Measurements from ENCODE around the gene ASPN.

Gene ASPN

DNA sequence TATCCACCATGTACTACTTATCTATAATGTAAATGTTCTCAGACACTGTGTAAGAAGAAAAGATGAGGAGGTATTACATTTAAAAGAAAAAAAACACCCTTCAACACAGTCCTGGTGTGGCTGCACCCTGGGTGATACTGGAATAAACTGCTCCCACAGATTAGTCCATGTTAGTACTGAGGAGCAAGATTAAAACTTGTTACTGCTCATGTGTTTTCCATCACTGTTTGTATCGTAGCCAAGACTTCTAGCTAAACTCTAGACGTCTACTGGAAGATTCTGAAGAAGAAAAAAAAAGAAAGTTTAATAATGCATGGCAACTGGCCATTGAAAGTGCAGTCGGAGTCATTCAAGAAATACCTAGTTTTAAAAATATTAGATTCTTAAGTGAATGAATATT is at the start of gene ASPN:
Gene ASPN, minus strand, starts transcription at position 178 of the 400 bp plus-strand sequence.
- no peak for DNase-seq (ENCODE audit: low read depth)

DNA sequence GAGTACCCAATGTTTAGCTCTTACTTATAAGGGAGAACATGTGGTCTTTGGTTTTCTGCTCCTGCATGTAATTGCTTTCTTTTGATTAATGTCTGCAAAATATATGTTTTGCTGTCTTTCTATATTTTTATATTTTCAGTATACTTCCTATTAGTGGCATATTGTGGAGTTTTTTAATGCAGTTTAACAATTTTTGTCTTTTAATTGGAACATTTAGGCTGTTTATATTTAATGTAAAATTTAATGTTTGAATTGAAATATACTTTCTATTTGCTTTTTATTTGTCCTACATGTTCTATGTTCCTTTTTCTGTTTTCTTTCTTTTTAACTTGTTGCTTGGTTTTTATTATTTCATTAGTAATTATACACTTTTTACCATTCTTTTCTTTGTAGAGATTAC is 48.6 kb upstream of the ASPN start:
- DNase-seq (ENCODE audit: low read depth), result no peak

DNA sequence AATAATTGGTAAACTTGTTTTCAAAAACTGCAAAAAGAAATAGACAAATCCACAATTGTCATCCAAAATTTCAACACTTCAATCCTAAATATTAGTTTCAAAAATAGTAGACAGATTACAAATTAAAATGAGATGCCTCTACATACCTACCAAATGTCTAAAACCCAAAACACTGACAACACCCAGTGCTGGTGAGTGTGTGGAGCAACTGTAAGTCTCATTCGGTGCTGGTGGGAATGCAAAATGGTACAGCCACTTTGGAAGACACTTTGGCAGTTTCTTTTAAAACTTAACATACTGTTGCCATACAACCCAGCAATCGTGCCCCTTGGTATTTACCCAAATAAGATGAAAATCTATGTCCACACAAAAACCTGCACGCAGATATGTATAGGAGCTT is 46.8 kb upstream of the ASPN start:
- no peak for DNase-seq (ENCODE audit: low read depth)

DNA sequence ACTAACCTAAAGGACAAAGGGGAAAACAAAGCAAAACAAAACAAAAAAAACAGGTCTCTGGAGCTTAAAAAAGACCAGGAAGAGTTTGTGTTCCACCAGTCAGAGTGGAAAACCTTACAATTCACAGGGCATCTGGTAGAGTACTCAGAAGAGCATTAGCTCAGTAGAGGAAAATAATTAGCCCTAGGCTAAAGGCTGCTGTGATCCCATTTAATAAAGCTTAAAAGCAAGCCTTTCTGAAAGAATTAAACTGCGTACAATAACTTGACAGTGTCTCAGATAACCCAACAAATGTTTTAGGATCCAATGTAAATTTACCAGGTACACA is 46.2 kb upstream of the ASPN start:
- DNase-seq (ENCODE audit: low read depth), result no peak

DNA sequence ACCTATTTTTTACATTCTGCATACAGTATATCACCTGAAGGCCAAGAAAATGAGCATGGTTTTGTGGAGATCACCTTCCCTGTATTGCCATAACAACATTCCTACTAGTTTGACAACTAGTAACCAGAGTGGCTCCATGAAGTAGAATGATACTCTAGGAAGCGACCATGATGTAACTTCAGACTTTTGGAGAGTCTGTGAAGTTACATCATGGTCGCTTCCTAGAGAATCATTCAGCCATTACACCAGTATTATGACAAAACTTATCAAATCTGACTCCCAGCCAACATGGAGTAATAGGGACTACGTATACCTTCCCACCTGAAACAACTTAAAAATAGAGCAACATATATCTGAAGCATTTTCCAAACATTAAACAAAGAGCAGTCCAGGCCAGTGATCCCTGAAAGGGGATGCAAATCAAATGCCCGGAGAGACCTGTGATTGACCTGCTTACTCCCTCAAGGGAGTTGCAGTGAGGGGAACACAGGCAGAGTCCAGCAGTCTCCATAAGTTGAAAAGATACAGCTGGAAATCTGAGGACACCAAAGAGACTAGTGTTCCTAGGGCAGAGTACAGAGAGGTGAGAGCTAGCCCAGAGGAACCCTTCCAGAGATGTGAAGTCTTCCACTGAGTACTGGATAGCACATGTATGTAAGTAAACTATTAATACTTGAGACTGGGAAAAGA is 45.7 kb upstream of the ASPN start:
- no peak for DNase-seq (ENCODE audit: low read depth)

DNA sequence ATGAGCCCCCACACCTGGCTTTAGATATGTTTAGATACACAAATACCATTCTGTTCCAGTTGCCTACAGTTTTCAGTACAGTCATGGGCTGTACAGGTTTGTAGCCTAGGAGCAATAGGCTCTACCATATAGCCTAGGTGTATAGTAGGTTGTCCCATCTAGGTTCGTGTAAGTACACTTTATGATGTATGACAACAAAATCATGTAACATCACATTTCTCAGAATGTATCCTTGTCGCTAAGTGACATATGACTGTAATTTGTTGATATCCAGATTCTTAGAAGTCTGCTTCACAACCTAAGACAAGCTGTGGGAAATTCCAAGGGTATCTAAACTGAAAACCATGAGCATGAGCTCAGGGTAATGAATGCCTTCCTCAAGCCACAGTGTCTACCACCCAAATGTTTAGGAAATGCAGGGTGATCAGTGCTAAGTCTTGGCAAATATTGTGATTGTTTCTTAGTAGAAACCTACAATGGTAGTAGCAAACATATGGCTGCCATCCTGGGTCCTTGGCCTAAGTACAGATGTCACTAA is 45.1 kb upstream of the ASPN start:
- no peak for DNase-seq (ENCODE audit: low read depth)

DNA sequence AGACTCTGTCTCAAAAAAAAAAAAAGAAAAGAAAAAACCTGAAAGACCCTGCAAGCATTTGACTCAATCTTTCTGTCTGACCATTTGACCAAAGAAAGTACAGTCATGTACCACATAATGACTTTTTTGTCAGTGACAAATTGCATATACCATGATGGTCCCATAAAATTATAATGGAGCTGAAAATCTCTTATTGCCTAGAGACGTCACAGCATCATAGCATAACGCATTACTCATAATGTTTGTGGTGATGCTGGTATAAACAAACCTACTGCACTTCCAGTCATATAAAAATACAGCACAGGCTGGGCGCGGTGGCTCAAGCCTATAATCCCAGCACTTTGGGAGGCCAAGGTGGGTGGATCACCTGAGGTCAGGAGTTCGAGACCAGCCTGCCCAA is 43.0 kb upstream of the ASPN start:
- peak; percentile 94 for DNase-seq (ENCODE audit: low read depth)

DNA sequence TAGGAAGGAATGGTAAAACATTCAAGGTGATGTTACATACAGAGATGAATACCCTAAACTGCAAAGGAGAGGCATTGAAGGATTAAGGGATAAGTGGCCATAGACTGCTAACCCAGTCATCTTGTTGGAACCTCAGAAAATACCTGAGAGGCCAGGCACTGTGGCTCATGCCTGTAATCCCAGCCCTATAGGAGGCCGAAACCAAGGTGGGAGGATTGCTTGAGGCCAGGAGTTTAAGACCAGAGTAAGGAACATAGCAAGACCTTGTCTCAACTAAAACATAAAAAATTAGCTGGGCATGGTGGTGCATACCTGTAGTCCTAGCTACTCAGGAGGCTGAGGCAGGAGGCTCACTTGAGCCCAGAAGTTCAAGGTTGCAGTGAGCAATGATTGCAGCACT is 42.6 kb upstream of the ASPN start:
- DNase-seq (ENCODE audit: low read depth), result no peak

DNA sequence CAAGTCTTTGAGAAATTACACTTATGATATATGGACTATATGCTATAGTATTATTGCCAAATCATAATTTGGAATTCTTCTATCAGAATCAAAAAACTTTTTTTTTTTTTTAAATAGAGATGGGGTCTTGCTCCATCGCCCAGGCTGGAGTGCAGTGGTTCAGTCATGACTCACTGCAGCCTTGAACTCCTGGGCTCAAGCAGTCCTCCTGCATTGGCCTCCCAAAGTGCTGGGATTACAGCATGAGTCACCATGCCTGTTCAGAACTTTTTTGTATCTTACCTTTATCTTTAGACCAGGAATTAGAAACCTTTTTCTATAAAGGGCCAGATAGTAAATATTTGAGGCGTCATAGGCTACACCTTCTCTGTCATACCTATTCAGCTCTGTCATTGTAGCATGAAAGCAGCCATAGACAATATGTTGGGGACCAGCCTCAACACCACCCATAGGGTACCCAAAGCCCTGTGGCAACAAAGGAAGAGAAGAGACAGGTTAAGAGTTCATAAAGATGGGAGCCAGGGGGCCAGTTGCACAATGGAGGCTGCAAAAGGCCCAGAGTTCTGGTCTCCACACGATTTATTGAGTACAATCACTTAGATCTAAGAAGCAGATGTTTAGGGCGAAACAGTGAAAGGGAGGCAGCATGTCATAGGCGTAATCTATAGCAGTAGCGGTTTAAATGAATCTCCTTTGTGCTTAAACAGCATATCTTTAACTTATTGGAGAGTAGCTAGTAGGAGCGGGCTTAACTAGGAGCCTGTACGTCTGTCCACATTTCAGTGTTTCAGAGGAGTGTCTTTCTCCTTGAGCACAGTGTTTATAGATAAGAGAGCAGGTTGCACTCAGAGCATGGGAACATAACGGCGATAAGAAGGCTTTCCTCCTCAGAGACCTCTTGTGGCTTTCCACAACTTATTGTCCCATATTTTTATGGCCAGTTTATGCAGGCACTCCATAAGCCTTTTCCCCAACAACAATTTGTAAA is 41.0 kb upstream of the ASPN start:
- peak; percentile 48 for DNase-seq (ENCODE audit: low read depth)

DNA sequence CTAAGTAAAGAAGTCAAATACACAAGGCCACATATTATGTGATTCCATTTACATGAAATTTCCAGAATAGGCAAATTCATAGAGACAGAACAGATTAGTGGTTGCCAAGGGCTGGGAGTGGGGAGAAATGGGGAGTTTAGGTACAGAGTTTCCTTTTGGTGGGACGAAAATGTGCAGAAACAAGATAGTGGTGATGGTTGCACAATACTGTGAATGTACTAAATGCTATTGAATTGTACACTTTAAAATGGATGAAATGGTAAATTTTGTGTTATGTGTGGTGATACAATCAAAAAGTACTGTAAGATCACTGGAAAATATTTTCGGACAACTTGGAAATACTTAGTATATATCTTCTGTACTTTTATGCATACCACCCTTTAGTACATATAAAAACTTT is 38.5 kb upstream of the ASPN start:
- no peak for DNase-seq (ENCODE audit: low read depth)

DNA sequence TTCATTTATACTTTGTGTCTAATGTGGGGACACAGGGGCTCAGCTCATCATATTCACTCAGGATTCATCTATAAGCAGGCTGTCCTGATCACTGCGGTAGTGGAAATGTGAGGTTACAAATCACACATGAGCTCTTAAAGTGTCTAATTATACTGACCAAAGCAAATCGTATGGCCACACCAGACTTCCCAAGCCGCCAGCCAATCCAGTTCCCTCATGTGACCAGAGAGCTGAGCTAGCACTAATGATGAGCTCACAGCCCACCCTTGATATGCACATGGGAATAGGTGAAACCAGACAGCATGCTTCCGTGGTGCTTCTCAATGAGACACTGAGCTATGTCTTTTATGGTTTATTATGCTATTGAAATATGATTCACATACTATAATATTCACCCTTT is 35.9 kb upstream of the ASPN start:
- DNase-seq (ENCODE audit: low read depth), result no peak

DNA sequence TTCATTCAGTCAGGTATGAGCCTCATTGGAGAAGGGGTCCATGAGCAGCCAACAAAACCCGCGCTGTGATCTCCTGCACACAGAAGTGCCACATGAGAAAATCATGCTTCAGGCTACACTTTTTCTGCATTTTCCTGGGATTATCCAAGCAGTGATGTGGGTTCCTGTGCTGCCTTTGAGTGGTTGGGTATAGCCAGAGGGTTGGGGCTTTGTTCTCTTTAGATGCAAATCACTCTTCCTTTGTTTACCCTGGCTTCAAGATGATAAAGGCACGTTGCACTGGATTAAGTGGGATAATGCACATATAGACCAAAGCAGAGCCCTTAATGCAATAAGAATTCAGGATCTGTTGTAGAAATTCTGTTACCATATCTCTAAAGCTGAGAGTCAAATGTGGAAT is 34.7 kb upstream of the ASPN start:
- DNase-seq (ENCODE audit: low read depth), result no peak

DNA sequence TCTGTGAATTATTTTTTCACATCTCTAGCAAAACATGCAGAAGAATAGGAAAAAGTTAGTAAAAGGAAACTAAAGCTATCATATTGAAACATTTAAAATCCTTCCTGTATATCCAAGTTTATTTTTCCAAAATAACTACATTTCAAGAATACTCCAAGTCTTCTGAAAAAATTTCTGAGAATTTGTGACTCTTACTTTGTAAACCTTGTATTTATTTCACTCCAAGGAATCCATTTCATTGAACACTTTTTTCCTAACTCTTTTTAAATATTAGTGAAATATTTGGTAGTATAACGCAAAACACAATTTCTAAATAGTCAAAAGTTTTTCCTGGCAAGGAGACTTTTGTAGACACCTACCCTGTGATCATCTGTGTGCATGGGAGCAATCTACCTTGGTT is 34.2 kb upstream of the ASPN start:
- no peak for DNase-seq (ENCODE audit: low read depth)

DNA sequence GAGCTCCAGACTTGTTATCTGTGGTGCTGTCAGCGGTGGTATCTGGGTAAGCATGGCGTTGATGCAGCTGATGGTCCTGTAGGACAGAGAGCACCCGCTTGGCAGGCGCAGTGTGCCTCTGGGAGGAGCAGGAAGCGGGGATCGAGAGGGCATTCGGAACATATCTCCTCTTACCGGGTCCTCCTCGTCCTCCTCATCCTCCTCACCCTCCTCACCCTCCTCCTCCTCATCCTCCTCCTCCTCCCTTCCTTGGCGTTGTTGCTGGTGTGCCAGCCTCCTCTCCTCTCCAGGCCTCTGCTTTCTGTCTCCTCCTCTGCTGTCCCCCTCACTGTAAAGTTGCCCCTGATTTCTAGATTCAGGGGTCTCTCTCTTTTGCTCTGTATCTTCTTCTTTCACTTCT is 32.3 kb upstream of the ASPN start:
- no peak for DNase-seq (ENCODE audit: low read depth)

DNA sequence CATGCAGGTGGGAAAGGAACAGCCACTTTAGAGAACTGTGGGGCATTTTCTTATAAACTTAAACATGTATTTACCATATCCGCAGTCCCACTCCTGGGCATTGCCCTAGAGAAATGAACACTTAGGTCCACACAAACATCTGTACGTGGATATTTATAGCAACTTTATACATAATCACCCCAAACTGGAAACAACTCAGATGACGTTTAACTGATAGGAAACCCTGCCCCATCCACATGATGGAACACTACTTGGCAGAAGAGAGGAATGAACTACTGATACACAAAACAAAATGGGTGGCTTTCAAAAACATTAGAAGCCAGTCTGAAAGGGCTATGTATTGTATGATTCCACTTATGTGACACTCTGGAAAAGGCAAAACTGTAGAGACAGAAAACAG is 31.0 kb upstream of the ASPN start:
- no peak for DNase-seq (ENCODE audit: low read depth)

DNA sequence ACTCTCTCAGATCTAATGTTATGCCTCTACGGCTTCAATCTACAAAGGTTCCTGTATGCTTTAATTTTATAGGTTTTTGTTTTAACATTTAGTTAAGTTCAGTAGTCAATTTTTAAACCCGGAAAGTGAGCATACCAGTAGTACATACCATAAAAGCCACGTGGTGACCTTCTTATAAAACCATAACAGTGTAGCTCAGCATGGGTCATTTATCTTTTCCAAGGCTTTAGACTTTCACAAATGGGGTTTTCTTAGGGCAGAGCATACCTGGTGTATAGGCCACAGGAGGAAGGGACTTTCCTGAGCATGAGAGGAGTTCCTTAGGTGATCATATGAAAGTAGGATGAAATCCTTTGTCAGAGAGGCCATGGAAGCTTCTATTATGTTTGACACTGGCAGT is 30.3 kb upstream of the ASPN start:
- peak; percentile 33 for DNase-seq (ENCODE audit: low read depth)

DNA sequence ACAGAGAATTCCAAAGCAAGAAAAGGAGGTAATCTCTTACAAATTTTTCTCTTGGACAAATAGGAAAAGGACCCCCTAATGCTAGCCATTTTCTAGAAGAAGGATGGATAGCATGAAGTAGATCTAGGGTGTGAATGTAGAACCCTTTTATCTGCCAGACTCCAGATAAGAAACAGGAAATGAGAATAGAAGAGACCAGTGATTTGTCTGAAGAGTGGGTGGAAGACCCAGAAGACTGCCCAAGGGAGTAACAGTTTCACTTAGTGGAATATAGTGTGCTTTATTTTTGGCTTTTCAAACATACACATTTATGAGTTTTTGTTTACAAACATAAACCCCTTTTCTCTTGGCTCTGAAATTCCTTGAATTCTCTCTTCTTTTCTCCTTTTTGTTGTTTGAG is 28.4 kb upstream of the ASPN start:
- DNase-seq (ENCODE audit: low read depth), result no peak

DNA sequence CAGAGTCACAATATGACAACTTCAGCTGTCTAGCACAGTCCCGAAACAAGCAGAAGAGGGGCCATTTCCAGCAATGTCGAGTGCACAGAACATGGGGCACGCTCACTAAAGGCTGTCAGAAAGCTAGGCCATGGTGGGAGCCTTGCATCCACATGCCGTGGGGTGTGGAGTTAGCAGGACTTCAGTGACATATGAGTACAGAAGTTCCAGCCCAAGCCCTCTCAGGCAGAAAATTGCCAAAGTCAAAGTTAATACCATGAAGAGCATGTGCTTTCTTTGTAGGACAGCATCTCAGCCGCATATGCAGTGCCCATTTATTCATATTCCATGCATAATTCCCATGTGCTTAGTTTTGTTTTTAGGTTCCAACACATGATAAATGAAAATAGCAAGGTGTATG is 26.7 kb upstream of the ASPN start:
- DNase-seq (ENCODE audit: low read depth), result no peak

DNA sequence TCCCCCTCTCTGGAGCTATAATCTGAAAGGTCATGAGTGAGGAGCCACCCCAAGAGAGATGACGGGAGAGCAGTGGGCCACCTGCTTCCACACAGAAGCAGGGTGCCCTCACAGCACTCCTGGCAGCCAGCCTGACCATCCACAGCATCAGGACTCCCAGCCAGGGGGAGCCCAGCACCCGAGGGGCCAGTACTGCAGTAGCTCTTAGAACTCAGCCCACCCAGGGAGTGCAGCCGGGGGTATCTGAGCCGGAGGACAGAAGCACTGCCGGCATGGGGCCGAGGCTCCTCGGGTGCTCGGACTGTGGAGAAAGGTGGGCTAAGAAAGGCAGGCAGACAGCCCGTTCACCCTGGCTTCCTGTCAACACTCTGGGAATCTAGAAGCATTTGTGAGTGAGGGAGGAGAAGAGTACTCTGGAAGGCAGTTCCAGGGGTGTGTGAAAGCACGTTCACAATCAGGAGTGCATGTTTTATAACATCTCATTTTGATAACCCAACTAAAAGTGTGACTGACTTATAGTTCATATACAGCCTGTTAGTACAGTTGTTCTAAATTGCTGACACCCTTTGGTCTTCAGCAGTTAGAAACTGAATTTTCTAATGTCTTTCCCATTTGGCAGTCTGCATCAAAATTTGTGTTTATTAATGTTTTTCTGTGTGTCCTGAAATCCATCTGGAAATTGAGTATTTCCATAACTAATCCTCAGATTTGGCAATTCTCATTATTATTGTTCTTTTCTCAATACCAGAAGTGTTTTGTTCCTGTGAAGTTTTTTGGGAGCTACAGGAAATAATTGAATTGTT is 25.9 kb upstream of the ASPN start:
- no peak for DNase-seq (ENCODE audit: low read depth)

DNA sequence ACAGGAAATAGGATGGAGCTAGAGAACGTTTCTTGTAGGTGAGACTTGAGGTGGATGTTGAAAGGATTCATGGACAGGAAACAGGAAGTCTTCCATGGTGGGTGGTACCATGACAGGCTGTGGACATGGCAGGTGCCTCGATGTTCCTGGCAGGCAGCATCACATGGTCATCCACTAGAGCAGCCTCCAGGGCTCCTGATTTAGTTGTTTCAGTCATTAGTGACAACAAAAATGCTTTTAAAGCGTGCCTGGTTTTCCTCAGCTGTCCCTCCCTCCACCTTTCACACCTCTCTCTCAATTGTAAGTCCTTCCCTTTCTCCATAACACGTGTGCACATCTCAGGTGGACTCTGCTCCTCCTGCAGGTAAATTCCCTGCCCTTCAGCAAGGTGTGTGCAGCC is 25.2 kb upstream of the ASPN start:
- DNase-seq (ENCODE audit: low read depth), result no peak

DNA sequence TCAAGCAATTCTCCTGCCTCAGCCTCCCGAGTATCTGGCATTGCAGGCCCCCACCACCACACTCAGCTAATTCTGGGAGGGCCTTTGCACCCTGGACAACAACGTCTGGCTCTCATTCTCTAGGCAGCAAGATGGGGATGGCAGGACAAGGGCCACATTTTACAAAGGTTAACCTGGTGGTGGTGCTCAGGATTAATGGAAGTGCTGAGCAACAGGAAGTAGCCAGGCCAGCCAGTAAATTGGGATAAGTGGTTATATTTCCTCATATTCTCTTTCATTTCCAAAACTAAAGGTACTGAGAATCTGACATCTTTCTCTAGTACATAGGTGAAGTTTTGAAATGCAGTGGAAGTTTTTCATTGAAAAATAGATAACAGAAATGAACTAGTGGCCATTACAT is 24.7 kb upstream of the ASPN start:
- no peak for DNase-seq (ENCODE audit: low read depth)

DNA sequence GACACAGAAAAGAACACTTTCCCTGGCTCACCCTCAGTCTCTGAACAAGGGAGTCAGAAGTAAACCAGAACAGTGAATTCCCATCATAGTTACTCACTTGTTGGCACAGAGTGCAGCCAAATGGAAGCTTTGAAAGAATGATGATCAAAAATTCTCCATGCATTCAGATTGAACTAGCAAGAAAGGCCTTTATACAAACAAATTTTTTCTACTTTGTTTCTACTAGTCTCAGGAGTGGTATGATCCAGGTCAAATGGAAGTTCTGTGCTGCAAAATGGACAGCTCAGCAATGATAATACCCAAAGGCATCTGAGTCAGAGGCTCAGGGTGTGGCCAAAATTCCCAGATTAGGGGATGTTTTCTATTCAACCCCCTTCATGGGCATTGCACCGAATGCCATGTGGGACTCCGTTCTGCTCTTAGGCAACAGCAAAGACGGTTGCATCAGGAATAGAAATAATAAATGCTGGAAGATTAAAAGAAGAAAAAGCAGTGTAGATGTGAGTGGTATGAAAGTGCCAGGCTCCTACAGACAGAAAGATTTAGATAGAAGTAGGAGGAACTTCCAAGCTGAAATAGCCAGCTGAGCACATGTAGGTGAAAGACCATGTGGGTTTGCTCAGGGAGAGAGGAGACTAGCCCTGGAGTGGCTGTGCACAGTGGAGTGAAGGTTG is 24.0 kb upstream of the ASPN start:
- peak; percentile 94 for DNase-seq (ENCODE audit: low read depth)
